ENCODE results near the gene EPGN.

DNA sequence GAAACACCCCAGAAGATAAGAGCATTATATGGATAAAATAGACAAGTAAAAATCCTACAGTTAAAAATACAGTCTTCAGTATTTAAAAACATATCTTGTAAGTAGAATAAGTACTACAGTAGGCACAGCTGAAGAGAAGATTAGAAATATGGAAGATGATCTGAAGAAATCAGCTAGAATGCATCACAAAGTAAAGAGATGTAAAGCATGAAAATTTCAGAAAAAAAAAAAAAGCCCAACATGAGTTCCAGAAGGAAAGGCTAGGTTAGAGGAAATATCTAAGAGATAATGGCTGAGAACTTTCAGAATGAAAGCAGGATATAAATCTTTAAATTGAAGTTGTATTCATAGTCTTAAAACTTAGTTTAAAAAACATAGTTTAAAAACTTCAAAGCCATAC is 21.0 kb downstream of the EPGN start:
- TF ChIP-seq POLR2A (IDR thresholded peaks at IDR 0.05): no peak
- TF ChIP-seq CTCF (IDR thresholded peaks at IDR 0.05): no peak
